ENCODE data around the gene METTL1.

Gene METTL1

GRCh38 chr12:57769594-57769993 lies 2.3 kb downstream of the METTL1 start:
- FAIRE-seq (no peak), DNase-seq (ENCODE audit: low spot score) (no peak)

- FAIRE-seq = no peak
These were observed 4.0 kb downstream of the METTL1 start for GRCh38 chr12:57767876-57768275.

GRCh38 chr12:57767305-57767698 lies 4.6 kb downstream of the METTL1 start:
- no peak for DNase-seq (ENCODE audit: low spot score)

More at GRCh38 chr12:57767876-57768275, 4.0 kb downstream of the METTL1 start:
- no peak for DNase-seq (ENCODE audit: low spot score)

GRCh38 chr12:57766464-57767304 lies 5.2 kb downstream of the METTL1 start, which contains the start of gene CYP27B1:
Gene CYP27B1 (minus strand): TSS chr12:57767078. CDS start chr12:57767041, 37 bp downstream.
- FAIRE-seq (no peak), DNase-seq (ENCODE audit: low spot score) (no peak)

More at GRCh38 chr12:57767305-57767698, 4.6 kb downstream of the METTL1 start:
- FAIRE-seq = no peak

GRCh38 chr12:57765698-57766463 lies 6.0 kb downstream of the METTL1 start:
- no peak for DNase-seq (ENCODE audit: low spot score)
- FAIRE-seq = no peak

- FAIRE-seq (no peak), DNase-seq (ENCODE audit: low spot score) (no peak)
These were observed 6.8 kb downstream of the METTL1 start for GRCh38 chr12:57765003-57765697.

- no peak for DNase-seq (ENCODE audit: low spot score)
- FAIRE-seq = no peak
These were observed 7.3 kb downstream of the METTL1 start for GRCh38 chr12:57764662-57765002.

GRCh38 chr12:57763881-57764661 lies 7.8 kb downstream of the METTL1 start:
- FAIRE-seq = no peak

GRCh38 chr12:57762463-57762862 lies 9.4 kb downstream of the METTL1 start:
- DNase-seq (ENCODE audit: low spot score) = no peak
- no peak for FAIRE-seq

More at GRCh38 chr12:57763881-57764661, 7.8 kb downstream of the METTL1 start:
- DNase-seq (ENCODE audit: low spot score) = no peak

- no peak for DNase-seq (ENCODE audit: low spot score)
- no peak for FAIRE-seq
These were observed 10.4 kb downstream of the METTL1 start for GRCh38 chr12:57761391-57761998.

GRCh38 chr12:57760347-57760982 lies 11.4 kb downstream of the METTL1 start:
- no peak for FAIRE-seq
- DNase-seq (ENCODE audit: low spot score) = no peak

GRCh38 chr12:57759360-57759980 lies 12.4 kb downstream of the METTL1 start:
- FAIRE-seq (no peak), DNase-seq (ENCODE audit: low spot score) (no peak)

GRCh38 chr12:57758552-57759359 lies 13.1 kb downstream of the METTL1 start:
- DNase-seq (ENCODE audit: low spot score) (no peak), FAIRE-seq (no peak)

GRCh38 chr12:57757771-57758170 lies 14.1 kb downstream of the METTL1 start:
- FAIRE-seq (no peak), DNase-seq (ENCODE audit: low spot score) (no peak)

GRCh38 chr12:57756406-57757341 lies 15.2 kb downstream of the METTL1 start:
- DNase-seq (ENCODE audit: low spot score) = no peak
- FAIRE-seq = no peak

GRCh38 chr12:57755454-57756372 lies 16.2 kb downstream of the METTL1 start:
- no peak for FAIRE-seq

GRCh38 chr12:57755194-57755453 lies 16.8 kb downstream of the METTL1 start:
- DNase-seq (ENCODE audit: low spot score) = no peak
- no peak for FAIRE-seq

More at GRCh38 chr12:57755454-57756372, 16.2 kb downstream of the METTL1 start:
- no peak for DNase-seq (ENCODE audit: low spot score)
